Measurements from ENCODE around the gene NIF3L1.

NIF3L1 gene

GRCh38 chr2:200877443-200877842 is 11.7 kb upstream of the NIF3L1 start:
- DNase-seq, result no peak

- DNase-seq, result no peak
Observed at GRCh38 chr2:200878289-200878880, 10.8 kb upstream of the NIF3L1 start.

GRCh38 chr2:200881715-200882249 is 7.4 kb upstream of the NIF3L1 start:
- DNase-seq, result peak in 1 of 2 donors; percentile 44

- no peak for DNase-seq
Observed at GRCh38 chr2:200899482-200899881, 10.3 kb downstream of the NIF3L1 start.

- peak; percentile 71 to 89 for DNase-seq
Observed at GRCh38 chr2:200901459-200902072, 12.4 kb downstream of the NIF3L1 start.

GRCh38 chr2:200905618-200906296 is 16.6 kb downstream of the NIF3L1 start:
- peak; percentile 42 to 76 for DNase-seq

GRCh38 chr2:200909958-200910357 is 20.8 kb downstream of the NIF3L1 start:
- DNase-seq, result no peak

GRCh38 chr2:200913654-200914053 is 24.5 kb downstream of the NIF3L1 start:
- DNase-seq, result no peak

GRCh38 chr2:200922439-200922838 is 33.3 kb downstream of the NIF3L1 start:
- DNase-seq, result no peak

- DNase-seq, result no peak
Observed at GRCh38 chr2:200929334-200930249, 40.4 kb downstream of the NIF3L1 start.

GRCh38 chr2:200930947-200931626 is 41.9 kb downstream of the NIF3L1 start:
- peak; percentile 33 to 79 for DNase-seq

GRCh38 chr2:200939832-200940231 is 50.7 kb downstream of the NIF3L1 start:
- DNase-seq, result no peak

GRCh38 chr2:200943527-200944105 is 54.4 kb downstream of the NIF3L1 start:
- DNase-seq, result no peak

- peak; percentile 20 to 38 for DNase-seq
Observed at GRCh38 chr2:200944467-200945394, 55.6 kb downstream of the NIF3L1 start.

GRCh38 chr2:200945395-200945729 is 56.2 kb downstream of the NIF3L1 start:
- no peak for DNase-seq

GRCh38 chr2:200950378-200950777 is 61.2 kb downstream of the NIF3L1 start:
- no peak for DNase-seq

All from inflammatory macrophage treated with lipopolysaccharide for 1 hour (primary cell).